ENCODE results near the gene TMEM145.
"Not testable (repeated sequence)": the region's sequence is repeated elsewhere in the genome, so short reads cannot be mapped to it uniquely, and the experiment has no call there.

TMEM145 gene

DNA sequence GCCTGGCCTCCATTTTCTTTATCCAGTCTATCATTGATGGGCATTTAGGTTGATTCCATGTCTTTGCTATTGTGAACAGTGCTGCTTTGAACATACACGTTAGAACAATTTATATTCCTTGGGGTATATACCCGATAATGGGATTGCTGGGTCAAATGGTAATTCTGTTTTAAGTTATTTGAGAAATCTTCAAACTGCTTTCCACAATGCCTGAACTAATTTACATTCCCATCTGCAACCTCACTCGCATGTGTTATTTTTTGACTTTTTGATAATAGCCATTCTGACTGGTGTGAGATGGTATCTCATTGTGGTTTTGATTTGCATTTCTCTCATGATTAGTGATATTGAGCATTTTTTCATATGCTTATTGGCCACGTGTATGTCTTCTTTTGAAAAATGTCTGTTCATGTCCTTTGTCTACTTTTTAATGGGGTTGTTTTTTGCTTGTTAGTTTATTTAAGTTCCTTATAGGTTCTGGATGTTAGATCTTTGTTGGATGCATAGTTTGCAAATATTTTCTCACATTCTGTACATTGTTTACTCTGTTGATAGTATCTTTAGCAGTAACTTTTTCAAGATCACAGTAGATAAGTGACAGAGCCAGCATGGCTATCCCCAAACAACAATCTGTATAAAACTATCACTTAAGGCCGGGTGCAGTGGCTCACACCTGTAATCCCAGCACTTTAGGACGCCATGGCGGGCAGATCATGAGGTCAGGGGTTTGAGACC, 26.2 kb downstream of the TMEM145 start:
- FAIRE-seq = not testable (repeated sequence)

DNA sequence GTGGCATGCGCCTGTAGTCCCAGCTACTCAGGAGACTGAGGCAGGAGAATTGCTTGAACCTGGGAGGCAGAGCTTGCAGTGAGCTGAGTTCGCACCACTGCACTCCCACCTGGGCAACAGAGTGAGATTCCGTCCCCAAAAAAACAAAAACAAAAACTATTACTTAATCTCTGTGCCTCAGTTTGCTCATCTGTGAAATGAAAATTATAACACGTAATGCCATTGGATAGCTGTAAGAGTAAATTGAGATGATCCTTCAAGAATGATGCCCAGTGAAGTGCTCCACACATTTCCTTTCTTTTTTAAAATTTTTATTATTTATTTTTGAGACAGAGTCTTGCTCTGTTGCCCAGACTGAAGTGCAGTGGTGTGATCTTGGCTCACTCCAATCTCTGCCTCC, 26.8 kb downstream of the TMEM145 start:
- FAIRE-seq = not testable (repeated sequence)

DNA sequence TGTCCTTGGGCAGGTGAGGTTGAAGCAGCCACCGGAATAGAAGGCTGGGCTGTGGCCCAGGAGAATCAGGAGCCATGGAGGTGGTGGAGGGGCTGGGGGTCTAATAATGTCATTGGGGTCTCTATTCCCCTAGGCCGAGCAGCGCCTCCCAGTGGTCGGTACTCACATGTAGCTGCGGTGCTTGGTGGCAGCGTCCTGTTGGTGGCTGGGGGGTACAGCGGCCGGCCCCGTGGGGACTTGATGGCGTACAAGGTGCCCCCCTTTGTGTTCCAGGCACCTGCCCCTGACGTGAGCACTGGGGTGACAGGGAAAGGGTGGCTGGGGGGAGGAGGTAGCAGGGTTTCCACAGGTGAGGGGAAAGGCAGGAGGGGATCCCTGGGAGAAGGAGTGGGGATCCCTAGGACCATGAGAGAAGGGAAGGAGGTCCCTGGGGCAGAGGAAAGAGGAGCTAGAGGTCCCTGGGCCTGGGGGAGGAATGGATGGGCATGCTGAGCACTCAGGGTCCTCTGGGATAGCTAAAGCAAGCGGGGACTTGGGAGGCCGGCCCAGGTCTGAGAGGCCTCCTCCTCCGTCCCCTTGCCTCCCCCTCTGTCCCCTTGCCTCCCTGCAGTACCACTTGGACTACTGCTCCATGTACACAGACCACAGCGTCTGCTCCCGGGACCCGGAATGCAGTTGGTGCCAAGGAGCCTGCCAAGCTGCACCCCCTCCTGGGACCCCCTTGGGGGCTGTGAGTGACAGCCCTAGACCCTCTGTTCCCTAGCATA, 30.4 kb downstream of the TMEM145 start:
- no peak for FAIRE-seq

DNA sequence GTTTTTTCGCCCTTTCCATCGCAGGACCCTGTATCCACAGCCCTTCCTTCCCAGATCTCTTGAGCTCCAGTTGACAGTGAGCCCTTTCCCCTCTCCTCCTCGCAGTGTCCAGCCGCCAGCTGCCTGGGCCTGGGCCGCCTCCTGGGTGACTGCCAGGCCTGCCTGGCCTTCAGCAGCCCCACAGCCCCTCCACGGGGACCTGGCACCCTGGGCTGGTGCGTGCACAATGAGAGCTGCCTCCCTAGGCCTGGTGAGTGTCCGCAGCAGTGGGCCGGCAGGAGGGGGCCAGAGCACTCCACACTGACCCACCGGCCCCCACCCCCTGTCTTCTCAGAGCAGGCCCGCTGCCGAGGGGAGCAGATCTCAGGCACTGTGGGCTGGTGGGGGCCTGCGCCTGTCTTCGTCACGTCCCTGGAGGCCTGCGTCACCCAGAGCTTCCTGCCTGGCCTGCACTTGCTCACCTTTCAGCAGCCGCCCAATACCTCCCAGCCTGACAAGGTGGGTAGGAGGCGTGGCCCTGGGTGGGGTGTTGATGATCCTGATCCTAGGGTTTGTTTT, 31.3 kb downstream of the TMEM145 start:
- FAIRE-seq = no peak

DNA sequence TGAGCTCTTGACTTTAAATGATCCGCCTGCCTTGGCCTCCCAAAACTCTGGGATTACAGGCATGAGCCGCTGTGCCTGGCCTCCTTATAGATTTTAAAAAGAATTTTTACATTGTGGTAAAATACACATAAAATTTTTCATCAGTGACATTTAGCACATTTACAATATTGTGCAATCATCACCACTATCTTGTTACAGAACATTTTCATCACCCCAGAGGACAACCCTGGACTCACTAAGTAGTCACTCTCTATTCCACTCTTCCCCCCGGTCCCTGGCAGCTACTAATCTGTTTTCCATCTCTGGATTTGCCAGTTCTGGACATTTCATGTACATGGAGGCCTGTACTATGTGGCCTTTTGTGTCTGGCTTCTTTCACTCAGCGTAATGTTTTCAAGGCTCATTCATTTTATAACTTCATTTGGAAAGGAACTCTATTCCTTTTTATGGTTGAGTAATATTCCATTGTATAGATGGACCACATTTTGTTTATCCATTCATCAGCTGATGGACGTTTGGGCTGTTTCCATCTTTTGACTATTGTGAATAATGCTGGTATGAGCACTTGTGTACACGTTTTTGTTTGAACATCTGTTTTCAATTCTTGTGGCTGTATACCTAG, 32.2 kb downstream of the TMEM145 start:
- FAIRE-seq = no peak

DNA sequence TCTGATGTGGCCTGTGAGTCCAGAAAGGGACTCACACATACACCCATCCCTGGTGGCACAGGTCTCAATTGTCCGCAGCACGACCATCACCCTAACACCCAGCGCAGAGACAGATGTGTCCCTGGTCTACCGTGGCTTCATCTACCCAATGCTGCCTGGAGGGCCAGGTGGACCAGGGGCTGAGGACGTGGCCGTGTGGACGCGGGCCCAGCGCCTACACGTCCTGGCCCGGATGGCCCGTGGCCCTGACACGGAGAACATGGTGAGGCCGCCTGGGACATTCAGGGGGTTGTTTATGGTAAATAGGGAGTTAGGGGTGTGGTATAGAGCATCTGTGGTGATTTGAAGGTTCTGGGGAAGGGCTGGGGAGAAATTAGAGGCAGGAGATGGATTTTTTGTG, 35.1 kb downstream of the TMEM145 start:
- no peak for FAIRE-seq

DNA sequence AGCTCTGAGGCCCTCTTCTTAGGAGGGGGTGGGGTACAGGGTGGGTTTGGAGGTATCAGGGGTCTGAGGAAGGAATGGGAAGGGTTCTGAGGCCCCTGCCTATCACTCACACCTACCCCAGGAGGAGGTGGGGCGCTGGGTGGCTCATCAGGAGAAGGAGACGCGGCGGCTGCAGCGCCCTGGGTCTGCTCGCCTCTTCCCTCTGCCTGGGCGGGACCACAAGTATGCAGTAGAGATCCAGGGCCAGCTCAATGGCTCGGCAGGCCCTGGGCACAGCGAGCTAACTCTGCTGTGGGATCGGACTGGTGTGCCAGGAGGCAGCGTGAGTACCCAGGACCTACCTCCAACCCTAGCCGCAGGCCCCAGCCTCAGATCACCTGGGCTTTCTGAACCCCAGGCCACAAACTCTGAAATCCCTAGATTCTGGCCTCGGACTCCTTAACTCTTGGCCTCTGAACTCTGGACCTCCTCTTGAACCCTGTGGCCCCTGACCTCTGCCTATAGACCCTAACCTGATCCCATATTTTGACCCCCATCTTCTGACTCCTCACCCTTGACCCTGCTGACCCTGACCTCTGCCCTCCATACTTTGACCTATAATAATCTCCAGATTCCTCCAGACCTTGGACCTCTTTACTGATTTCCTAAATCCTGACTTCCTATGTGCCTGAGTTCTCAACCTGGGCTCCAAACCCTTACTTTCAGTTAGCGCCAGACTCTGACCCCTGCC, 36.4 kb downstream of the TMEM145 start:
- no peak for FAIRE-seq

DNA sequence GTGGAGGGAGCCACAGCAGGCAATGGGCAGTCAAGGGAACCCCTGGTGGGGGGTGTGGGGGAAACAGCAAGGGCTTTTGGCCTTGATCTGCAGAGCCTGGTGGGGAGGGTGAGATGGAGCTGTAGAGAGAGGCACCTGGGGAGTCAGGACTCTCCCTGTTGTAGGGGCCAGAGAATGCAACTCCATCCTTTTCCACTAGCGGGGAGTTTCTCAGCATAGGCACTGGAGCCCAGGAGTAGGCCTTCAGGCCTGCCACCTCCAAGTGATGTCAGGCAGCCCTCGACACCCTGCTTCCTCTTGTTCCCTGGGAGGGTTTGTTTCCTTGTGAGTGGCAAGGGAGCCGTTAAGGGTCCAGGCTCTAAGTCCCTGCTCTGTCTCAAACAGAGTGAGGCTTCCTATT, 37.3 kb downstream of the TMEM145 start:
- no peak for FAIRE-seq

DNA sequence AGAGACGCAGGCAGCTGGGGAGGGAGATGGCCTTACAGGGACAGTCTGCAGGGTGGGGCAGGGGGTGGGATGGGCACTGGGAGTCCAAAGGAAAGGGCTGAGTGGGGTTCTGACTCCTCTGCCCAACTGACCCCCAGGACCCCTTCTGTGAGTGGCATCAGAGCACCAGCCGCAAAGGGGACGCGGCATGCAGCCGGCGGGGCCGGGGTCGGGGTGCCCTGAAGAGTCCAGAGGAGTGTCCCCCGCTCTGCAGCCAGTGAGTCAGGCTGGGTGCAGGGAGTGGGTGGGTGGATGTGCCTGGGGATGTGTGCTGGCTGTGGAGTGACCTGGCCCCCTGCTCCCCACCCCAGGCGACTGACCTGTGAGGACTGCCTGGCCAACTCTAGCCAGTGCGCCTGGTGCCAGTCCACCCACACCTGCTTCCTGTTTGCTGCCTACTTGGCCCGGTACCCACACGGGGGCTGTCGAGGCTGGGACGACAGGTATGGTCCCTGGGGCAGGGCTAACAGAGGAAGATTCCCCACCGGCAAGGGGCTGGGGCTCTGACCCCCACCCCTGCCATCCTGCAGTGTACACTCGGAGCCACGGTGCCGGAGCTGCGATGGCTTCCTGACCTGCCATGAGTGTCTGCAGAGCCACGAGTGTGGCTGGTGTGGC, 38.1 kb downstream of the TMEM145 start:
- FAIRE-seq = no peak

DNA sequence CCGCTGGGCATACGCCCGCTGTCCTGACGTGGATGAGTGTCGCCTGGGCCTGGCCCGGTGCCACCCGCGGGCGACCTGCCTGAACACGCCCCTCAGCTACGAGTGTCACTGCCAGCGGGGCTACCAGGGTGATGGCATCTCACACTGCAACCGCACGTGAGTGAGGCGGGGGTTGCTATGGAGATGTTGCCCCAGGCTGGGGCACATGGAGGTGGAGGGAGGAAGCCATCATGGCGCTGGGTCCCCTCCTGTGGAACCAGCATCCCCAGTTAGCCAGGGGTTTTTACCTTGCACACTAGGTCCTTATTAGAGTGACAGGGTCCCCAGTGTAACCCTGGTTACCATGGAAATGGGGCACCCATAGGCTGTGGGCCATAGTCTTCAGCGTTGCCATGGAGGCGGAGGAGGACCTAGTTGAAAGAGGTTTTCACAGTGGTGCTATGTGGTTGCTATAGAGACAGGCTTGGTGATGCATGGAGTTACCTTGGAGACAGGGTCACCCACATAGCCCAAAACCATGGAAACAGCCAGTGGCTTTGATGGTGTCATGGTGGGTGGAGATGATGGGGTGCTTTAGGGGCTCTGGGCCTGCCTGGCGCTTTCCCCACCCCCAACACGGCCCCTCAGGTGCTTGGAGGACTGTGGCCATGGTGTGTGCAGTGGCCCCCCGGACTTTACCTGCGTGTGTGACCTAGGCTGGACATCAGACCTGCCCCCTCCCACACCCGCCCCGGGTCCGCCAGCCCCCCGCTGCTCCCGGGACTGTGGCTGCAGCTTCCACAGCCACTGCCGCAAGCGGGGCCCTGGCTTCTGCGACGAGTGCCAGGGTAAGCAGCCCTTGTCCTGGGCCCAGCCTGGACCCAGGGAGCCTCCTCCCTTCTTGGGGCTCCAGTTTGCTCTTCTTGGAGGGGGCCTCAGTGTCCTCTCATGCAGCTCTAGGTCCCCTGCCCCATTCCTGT, 39.5 kb downstream of the TMEM145 start:
- no peak for FAIRE-seq

DNA sequence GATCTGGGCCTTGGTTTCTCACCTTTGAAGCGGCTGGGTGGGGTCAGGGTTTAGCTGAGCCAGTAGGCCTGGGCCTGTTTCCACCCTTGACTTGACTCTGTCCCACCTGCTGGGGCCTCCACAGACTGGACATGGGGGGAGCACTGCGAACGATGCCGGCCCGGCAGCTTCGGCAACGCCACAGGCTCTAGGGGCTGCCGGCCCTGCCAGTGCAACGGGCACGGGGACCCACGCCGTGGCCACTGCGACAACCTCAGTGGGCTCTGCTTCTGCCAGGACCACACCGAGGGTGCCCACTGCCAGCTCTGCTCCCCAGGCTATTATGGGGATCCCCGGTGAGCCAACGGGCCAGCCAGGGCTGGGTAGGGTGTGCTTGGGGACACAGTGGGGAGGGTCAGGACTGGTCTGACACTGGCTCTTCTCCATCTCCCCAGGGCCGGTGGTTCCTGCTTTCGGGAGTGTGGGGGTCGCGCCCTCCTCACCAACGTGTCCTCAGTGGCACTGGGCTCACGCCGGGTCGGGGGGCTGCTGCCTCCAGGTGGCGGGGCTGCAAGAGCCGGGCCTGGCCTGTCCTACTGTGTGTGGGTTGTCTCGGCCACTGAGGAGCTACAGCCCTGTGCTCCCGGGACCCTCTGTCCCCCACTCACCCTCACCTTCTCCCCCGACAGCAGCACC, 40.4 kb downstream of the TMEM145 start:
- no peak for FAIRE-seq

DNA sequence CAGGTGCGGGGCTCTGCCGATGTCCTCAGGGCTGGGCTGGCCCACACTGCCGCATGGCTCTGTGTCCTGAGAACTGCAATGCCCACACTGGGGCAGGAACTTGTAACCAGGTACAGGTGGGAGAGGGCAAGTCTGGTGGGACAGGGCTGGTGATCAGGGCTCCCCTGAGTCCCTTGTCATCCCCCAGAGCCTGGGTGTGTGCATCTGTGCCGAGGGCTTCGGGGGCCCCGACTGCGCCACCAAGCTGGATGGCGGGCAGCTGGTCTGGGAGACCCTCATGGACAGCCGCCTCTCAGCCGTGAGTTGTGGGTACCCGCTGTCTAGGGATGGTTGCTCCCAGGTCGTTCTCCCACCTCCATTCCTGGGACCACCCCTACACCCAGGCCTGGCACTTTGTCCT, 42.8 kb downstream of the TMEM145 start:
- no peak for FAIRE-seq

DNA sequence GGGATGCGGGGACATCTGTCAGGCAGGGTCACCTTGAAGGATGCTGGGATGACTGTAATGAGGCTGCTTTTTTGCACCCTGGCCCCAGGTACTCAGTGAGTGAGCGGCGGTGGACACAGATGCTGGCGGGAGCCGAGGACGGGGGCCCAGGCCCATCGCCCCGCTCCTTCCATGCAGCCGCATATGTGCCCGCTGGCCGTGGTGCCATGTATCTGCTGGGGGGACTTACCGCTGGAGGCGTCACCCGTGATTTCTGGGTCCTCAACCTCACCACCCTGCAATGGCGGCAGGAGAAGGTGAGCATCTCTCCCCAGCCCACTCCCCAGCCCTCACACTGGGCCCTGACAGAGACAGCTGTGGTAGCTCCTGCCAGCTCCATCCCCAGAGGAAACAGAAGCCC, 43.6 kb downstream of the TMEM145 start:
- no peak for FAIRE-seq

DNA sequence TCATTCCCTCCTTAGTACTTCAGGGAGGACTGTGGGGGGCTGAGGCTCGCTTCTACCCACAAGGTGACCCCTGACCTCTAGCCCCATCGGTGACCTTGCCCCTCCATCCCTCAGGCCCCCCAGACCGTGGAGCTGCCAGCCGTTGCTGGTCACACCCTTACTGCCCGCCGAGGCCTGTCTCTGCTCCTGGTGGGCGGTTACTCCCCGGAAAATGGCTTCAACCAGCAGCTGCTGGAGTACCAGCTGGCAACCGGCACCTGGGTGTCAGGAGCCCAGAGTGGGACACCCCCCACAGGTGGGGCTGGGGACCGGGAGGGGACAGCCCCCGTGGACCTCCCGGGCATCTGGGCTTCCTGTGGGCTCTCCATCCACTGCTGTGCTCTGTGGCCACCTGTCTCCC, 44.2 kb downstream of the TMEM145 start:
- FAIRE-seq = no peak

DNA sequence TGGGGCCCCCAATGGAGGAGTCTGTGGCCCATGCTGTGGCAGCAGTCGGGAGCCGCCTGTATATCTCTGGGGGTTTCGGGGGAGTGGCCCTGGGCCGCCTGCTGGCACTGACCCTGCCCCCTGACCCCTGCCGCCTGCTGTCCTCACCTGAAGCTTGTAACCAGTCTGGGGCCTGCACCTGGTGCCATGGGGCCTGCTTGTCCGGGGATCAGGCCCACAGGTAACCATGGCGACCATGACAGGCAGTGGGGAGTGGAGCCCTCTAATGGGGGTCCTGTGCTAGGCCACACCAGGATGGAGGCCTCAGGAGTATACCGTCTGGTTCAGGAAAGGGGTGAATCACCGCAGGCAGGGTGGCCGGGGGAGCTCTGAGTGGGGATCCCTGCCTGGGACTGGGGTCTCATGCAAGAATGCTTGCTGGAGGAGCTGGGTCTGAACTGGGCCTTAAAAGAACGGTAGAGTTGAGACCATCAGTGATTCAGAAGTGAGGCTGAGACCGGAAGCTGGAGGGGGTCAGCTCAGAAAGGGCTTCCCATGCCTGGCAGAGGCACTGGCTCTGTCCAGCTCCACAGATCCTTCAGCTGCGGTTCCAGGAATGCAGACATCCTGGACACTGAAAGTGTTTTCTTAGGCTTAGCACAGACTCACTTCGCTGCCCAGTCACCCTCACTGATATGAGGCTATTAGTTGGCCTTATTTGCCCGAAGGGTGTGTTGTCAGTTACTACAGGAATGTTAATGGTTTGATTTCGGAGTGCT, 47.9 kb downstream of the TMEM145 start:
- no peak for FAIRE-seq

DNA sequence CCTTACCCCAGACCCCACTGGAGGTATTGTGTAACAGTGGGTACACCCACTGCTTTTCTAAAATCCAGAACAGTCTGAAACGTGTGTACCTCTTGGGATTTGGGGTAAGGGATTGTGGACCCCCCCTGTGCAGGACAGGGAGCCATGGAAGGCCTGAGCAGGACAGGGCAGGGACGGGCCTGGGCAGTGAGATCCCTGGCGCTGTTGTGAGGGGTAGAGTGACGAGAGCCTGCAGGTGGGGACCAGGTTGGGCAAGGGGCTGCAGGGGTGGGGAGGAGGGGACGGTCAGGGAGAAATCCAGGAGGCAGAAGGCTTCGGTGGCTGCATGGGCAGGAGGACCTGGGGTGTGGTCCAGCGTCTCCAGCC, 48.4 kb downstream of the TMEM145 start:
- no peak for FAIRE-seq

DNA sequence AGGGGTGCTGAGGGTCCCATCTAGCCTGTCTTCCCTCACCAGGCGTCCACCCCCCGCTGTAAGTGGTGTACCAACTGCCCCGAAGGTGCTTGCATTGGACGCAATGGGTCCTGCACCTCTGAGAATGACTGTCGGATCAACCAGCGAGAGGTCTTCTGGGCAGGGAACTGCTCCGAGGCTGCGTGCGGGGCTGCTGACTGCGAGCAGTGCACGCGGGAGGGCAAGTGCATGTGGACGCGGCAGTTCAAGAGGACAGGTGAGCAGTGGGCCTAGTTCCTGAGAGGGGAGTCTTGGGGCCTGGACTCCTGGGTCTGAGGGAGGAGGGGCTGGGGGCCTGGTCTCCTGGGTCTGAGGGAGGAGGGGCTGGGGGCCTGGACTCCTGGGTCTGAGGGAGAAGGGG, 49.2 kb downstream of the TMEM145 start:
- no peak for FAIRE-seq

DNA sequence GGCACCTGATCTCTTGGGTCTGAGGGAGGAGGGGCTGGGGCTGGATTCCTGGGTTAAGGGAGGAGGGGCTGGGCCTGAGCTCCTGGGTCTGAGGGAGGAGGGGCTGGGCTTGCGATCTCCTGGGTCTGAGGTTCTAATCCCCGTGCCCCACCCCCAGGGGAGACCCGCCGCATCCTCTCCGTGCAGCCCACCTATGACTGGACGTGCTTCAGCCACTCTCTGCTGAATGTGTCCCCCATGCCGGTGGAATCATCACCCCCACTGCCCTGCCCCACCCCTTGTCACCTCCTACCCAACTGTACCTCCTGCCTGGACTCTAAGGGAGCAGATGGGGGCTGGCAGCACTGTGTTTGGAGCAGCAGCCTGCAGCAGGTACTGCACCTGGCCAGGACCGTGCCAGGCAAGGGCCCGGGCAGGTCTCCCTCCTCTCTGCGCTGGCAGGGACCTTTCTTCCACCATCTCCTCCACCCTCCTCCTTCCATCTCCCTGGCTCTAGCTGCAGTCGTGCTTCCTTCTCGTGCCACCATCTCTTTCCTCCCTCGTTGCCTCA, 49.9 kb downstream of the TMEM145 start:
- FAIRE-seq = no peak

DNA sequence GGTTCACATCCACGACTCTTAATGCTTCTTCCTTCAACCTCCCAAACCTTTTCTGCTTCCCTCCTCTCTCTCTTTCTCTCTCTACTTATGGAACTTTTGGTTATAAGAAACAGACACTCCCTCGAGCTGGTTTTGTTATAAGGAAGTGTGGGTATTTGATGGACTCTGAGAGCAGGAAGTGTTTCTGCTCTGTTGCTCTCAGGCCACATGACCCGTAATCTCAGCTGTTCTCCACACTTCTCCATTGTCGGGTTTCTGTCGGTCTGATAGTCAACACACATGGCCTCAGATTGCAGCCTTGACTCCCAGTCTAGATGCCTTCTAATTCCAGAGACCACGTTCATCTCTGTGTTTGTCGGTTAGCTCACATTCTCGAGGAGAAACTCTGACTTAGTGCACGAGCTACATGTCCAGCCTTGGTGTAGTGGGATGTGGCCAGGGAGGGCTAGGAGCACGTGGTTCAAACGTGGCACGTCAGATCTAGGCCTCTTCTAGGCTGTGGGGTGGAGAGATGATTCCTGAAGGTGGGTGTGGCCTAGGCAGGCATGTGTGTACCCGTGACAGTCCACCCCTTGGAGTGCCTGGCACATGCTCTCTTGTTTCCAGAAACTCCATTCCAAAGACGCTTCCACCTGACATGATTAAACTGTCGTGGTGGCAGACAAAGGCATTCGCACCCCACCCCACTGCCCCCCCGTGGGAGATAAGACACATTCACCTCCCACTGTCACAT, 50.7 kb downstream of the TMEM145 start:
- FAIRE-seq = no peak
